Trophoblast cell (in vitro differentiated cells and primary cell): ENCODE results near the gene CNTN6.
A peak's percentile ranks its signal among the peaks of the same experiment; 100 is the strongest.

Experiments
- DNase-seq, 2 donors: peaks; one replicate each; pipeline ENCODE4 v3.0.0-alpha.2; 2016
- H2AFZ ChIP-seq: 2 replicates; pipeline ENCODE4 v1.6.1; 2013; ENCODE audit warnings: low read length, moderate library complexity, mild to moderate bottlenecking; ENCODE audit not compliant: insufficient read depth, poor library complexity
- H2AK5ac ChIP-seq: 2 replicates; pipeline ENCODE4 v1.6.1; 2013; ENCODE audit warnings: mild to moderate bottlenecking, low read length
- H2BK120ac ChIP-seq: 2 replicates; pipeline ENCODE4 v1.6.1; 2013; ENCODE audit warnings: low read length, mild to moderate bottlenecking, moderate library complexity; ENCODE audit not compliant: insufficient read depth, poor library complexity
- H2BK12ac ChIP-seq: 2 replicates; pipeline ENCODE4 v1.6.1; 2013; ENCODE audit warnings: mild to moderate bottlenecking, low read length, moderate library complexity
- H2BK5ac ChIP-seq: 2 replicates; pipeline ENCODE4 v1.6.1; 2013; ENCODE audit warnings: low read length, low read depth, moderate library complexity, mild to moderate bottlenecking; ENCODE audit not compliant: poor library complexity
- H3K14ac ChIP-seq: 2 replicates; pipeline ENCODE4 v1.6.1; 2013; ENCODE audit warnings: mild to moderate bottlenecking, low read length
- H3K18ac ChIP-seq: 2 replicates; pipeline ENCODE4 v1.6.1; 2013; ENCODE audit warnings: mild to moderate bottlenecking, low read length
- H3K23ac ChIP-seq: 2 replicates; pipeline ENCODE4 v1.6.1; 2013; ENCODE audit warnings: low read length
- H3K27ac ChIP-seq: 2 replicates; pipeline ENCODE4 v1.5.1; 2013; ENCODE audit warnings: low read depth, mild to moderate bottlenecking, inconsistent platforms, low read length, moderate library complexity
- H3K27me3 ChIP-seq: 2 replicates; pipeline ENCODE4 v1.6.1; 2013; ENCODE audit warnings: inconsistent platforms, mild to moderate bottlenecking, low read length, moderate library complexity; ENCODE audit not compliant: insufficient read depth
- H3K36me3 ChIP-seq, 2 experiments: 1 replicate in 1 of 2; 2 replicates in 1 of 2; pipeline ENCODE4 v1.6.1; 2013; ENCODE audit warnings: low read length in 2 of 2, mild to moderate bottlenecking in 2 of 2, moderate library complexity in 1 of 2; ENCODE audit not compliant: insufficient read depth in 2 of 2, control insufficient read depth in 1 of 2
- H3K4ac ChIP-seq: 2 replicates; pipeline ENCODE4 v1.6.1; 2013; ENCODE audit warnings: low read depth, mild to moderate bottlenecking, low read length, moderate library complexity
- H3K4me1 ChIP-seq, 2 experiments: 1 replicate in 1 of 2; 2 replicates in 1 of 2; pipeline ENCODE4 v1.6.1; 2013; ENCODE audit warnings: low read length in 2 of 2, mild to moderate bottlenecking in 2 of 2, moderate library complexity in 1 of 2; ENCODE audit not compliant: insufficient read depth in 2 of 2, control insufficient read depth in 1 of 2
- H3K4me2 ChIP-seq: 2 replicates; pipeline ENCODE4 v1.6.1; 2013; ENCODE audit warnings: inconsistent platforms, mild to moderate bottlenecking, low read length, moderate library complexity
- H3K4me3 ChIP-seq: 2 replicates; pipeline ENCODE4 v1.5.1; 2013; ENCODE audit warnings: mild to moderate bottlenecking, low read depth, low read length, inconsistent platforms
- H3K79me1 ChIP-seq: one replicate; pipeline ENCODE4 v1.6.1; 2013; ENCODE audit warnings: low read length
- H3K79me2 ChIP-seq: 2 replicates; pipeline ENCODE4 v1.6.1; 2013; ENCODE audit warnings: low read length, mild to moderate bottlenecking; ENCODE audit not compliant: control insufficient read depth, insufficient read depth, poor library complexity
- H3K9ac ChIP-seq: 2 replicates; pipeline ENCODE4 v1.6.1; 2013; ENCODE audit warnings: mild to moderate bottlenecking, low read length
- H3K9me3 ChIP-seq: 2 replicates; pipeline ENCODE4 v1.6.1; 2013; ENCODE audit warnings: low read depth, mild to moderate bottlenecking, control low read depth, inconsistent platforms, low read length; ENCODE audit not compliant: insufficient read depth
- H4K12ac ChIP-seq: 2 replicates; pipeline ENCODE4 v1.6.1; 2013; ENCODE audit warnings: low read depth, mild to moderate bottlenecking, low read length, moderate library complexity
- H4K8ac ChIP-seq: 2 replicates; pipeline ENCODE4 v1.6.1; 2013; ENCODE audit warnings: low read depth, mild to moderate bottlenecking, low read length, moderate library complexity
- H4K91ac ChIP-seq: one replicate; pipeline ENCODE4 v1.6.1; 2013; ENCODE audit warnings: low read depth, mild to moderate bottlenecking, low read length, moderate library complexity
- WGBS: extraction: QIAGEN DNeasy Blood & Tissue Kit; methylation state at CpG from one replicate; pipeline ENCODE4 v1.1.7; 2013; ENCODE audit warnings: missing lambda C conversion rate; ENCODE audit not compliant: insufficient read length, insufficient coverage; ENCODE audit errors: extremely low coverage; 5-methylcytosine and 5-hydroxymethylcytosine counted together

Gene CNTN6

GRCh38 chr3:1394188-1394587 lies 301.4 kb downstream of the CNTN6 start:
- H3K18ac ChIP-seq, result no peak overlapping the region
- no peaks in the 10 kb centered on the region for H3K27me3 ChIP-seq
- H2BK120ac ChIP-seq, result no peak overlapping the region
- H2BK12ac ChIP-seq, result no peak overlapping the region
- no peak overlapping the region for H3K27ac ChIP-seq
- no peaks in the 10 kb centered on the region for H3K36me3 ChIP-seq
- no peaks in the 10 kb centered on the region for H3K79me2 ChIP-seq
- H3K9me3 ChIP-seq, result no peaks in the 10 kb centered on the region
- no peak overlapping the region for H3K4me2 ChIP-seq
- H2AFZ ChIP-seq, result no peak overlapping the region
- no peak for DNase-seq
- WGBS, result no CpG with 5 or more reads among the region's 19 CpGs
- no peak overlapping the region for H3K4ac ChIP-seq
- H3K4me3 ChIP-seq, result no peak overlapping the region
- no peak overlapping the region for H3K14ac ChIP-seq
- no peak overlapping the region for H4K12ac ChIP-seq
- H3K79me1 ChIP-seq, result no peaks in the 10 kb centered on the region
- no peak overlapping the region for H3K9ac ChIP-seq
- H3K4me1 ChIP-seq, result no peaks in the 10 kb centered on the region
- H2BK5ac ChIP-seq, result no peak overlapping the region
- no peak overlapping the region for H4K91ac ChIP-seq
- H2AK5ac ChIP-seq, result no peak overlapping the region
- no peak overlapping the region for H4K8ac ChIP-seq
- no peak overlapping the region for H3K23ac ChIP-seq

GRCh38 chr3:1400571-1400970 lies 307.7 kb downstream of the CNTN6 start:
- H3K23ac ChIP-seq, result no peak overlapping the region
- no peak overlapping the region for H2AFZ ChIP-seq
- no peaks in the 10 kb centered on the region for H3K27me3 ChIP-seq
- no peak overlapping the region for H3K18ac ChIP-seq
- no peak overlapping the region for H3K27ac ChIP-seq
- H2AK5ac ChIP-seq, result no peak overlapping the region
- DNase-seq, result no peak
- H3K9ac ChIP-seq, result no peak overlapping the region
- H2BK5ac ChIP-seq, result no peak overlapping the region
- no peak overlapping the region for H2BK12ac ChIP-seq
- no peaks in the 10 kb centered on the region for H3K9me3 ChIP-seq
- no peak overlapping the region for H4K8ac ChIP-seq
- H3K14ac ChIP-seq, result no peak overlapping the region
- no peak overlapping the region for H2BK120ac ChIP-seq
- H3K4me3 ChIP-seq, result no peak overlapping the region
- H4K12ac ChIP-seq, result no peak overlapping the region
- H3K36me3 ChIP-seq, result no peaks in the 10 kb centered on the region
- H3K4me2 ChIP-seq, result no peak overlapping the region
- no peak overlapping the region for H4K91ac ChIP-seq
- no peaks in the 10 kb centered on the region for H3K4me1 ChIP-seq
- no CpG with 5 or more reads among the region's 3 CpGs for WGBS
- no peaks in the 10 kb centered on the region for H3K79me2 ChIP-seq
- no peak overlapping the region for H3K4ac ChIP-seq
- H3K79me1 ChIP-seq, result no peaks in the 10 kb centered on the region

GRCh38 chr3:1404270-1404962 lies 311.6 kb downstream of the CNTN6 start:
- Histone ChIP-seq H3K23ac (no peak overlapping the region), H3K4ac (no peak overlapping the region), H2BK5ac (peak overlapping the region; percentile 26), H3K14ac (no peak overlapping the region), H4K12ac (no peak overlapping the region), H3K9ac (no peak overlapping the region), H3K36me3 (no peaks in the 10 kb centered on the region), H2AK5ac (no peak overlapping the region), H3K4me3 (no peak overlapping the region), H3K79me2 (no peaks in the 10 kb centered on the region), H3K18ac (no peak overlapping the region), H3K4me1 (no peaks in the 10 kb centered on the region), H3K9me3 (no peaks in the 10 kb centered on the region), H4K91ac (no peak overlapping the region), H2BK120ac (peak overlapping the region; percentile 18), H2AFZ (no peak overlapping the region), H3K27me3 (no peaks in the 10 kb centered on the region), H3K4me2 (no peak overlapping the region), H2BK12ac (peak overlapping the region; percentile 15), H4K8ac (no peak overlapping the region), H3K27ac (peak overlapping the region; percentile 61), H3K79me1 (no peaks in the 10 kb centered on the region)
- DNase-seq, result peak; percentile 7 to 24
- no CpG with 5 or more reads among the region's 2 CpGs for WGBS

- no peak overlapping the region for H3K9ac ChIP-seq
- no peak overlapping the region for H3K23ac ChIP-seq
- H4K91ac ChIP-seq, result no peak overlapping the region
These were observed 313.4 kb downstream of the CNTN6 start for GRCh38 chr3:1406250-1406649.

More at GRCh38 chr3:1406250-1406649, 313.4 kb downstream of the CNTN6 start:
- no peak overlapping the region for H2BK12ac ChIP-seq
- no peak overlapping the region for H3K4me3 ChIP-seq
- no peak overlapping the region for H3K27ac ChIP-seq
- H3K36me3 ChIP-seq, result no peaks in the 10 kb centered on the region
- no peak overlapping the region for H3K18ac ChIP-seq
- no peaks in the 10 kb centered on the region for H3K9me3 ChIP-seq
- H3K79me1 ChIP-seq, result no peaks in the 10 kb centered on the region
- no peak overlapping the region for H4K8ac ChIP-seq
- no peak overlapping the region for H2BK120ac ChIP-seq
- H3K4me1 ChIP-seq, result no peaks in the 10 kb centered on the region
- no peak for DNase-seq
- no peak overlapping the region for H3K14ac ChIP-seq
- no peak overlapping the region for H2AFZ ChIP-seq
- H4K12ac ChIP-seq, result no peak overlapping the region
- no peak overlapping the region for H2BK5ac ChIP-seq
- H3K27me3 ChIP-seq, result no peaks in the 10 kb centered on the region
- H2AK5ac ChIP-seq, result no peak overlapping the region
- no peak overlapping the region for H3K4ac ChIP-seq
- no peaks in the 10 kb centered on the region for H3K79me2 ChIP-seq
- no peak overlapping the region for H3K4me2 ChIP-seq
